Transverse colon (tissue), 4 donors: ENCODE results near the gene SNX25.

ENCODE experiments used
- CTCF ChIP-seq, 5 experiments: fragments of 200-600 bp in 3 of 5; fragments of 450-650 bp in 2 of 5; sonication (generic) in 3 of 5; IDR thresholded peaks; 1 replicate in 2 of 5; 2 replicates in 3 of 5; pipeline ENCODE4 v1.5.1; 2016 to 2017; ENCODE audit warnings: antibody characterized with exemption in 5 of 5, inconsistent platforms in 3 of 5, mild to moderate bottlenecking in 2 of 5, moderate library complexity in 1 of 5
- POLR2A ChIP-seq: fragments of 450-650 bp; IDR thresholded peaks from one replicate; pipeline ENCODE4 v1.6.1; 2016; ENCODE audit warnings: antibody characterized with exemption, mild to moderate bottlenecking, moderate library complexity
- POLR2AphosphoS5 ChIP-seq, 3 donors: sonication (generic); formaldehyde crosslinking; IDR thresholded peaks; one replicate each; pipeline ENCODE4 v1.6.1; 2016; ENCODE audit warnings: antibody characterized with exemption in 3 of 3

- TF ChIP-seq CTCF (IDR thresholded peaks at IDR 0.05) (no peak), POLR2AphosphoS5 (IDR thresholded peaks at IDR 0.05) (no peak), POLR2A (no peak)
These were observed 8.1 kb downstream of the SNX25 start for GRCh38 chr4:185217408-185217975.
